ENCODE results near the gene MEF2C. TPM values are rescaled to one million over a fixed set of nuclear protein-coding genes. Genes with fewer than 3 reads are reported as not detected.
A peak's percentile ranks its signal among the peaks of the same experiment; 100 is the strongest.

MEF2C gene
- total and polyA plus RNA-seq, 4 donors, result 2.8 to 15.9 (median 10.1) TPM

DNA sequence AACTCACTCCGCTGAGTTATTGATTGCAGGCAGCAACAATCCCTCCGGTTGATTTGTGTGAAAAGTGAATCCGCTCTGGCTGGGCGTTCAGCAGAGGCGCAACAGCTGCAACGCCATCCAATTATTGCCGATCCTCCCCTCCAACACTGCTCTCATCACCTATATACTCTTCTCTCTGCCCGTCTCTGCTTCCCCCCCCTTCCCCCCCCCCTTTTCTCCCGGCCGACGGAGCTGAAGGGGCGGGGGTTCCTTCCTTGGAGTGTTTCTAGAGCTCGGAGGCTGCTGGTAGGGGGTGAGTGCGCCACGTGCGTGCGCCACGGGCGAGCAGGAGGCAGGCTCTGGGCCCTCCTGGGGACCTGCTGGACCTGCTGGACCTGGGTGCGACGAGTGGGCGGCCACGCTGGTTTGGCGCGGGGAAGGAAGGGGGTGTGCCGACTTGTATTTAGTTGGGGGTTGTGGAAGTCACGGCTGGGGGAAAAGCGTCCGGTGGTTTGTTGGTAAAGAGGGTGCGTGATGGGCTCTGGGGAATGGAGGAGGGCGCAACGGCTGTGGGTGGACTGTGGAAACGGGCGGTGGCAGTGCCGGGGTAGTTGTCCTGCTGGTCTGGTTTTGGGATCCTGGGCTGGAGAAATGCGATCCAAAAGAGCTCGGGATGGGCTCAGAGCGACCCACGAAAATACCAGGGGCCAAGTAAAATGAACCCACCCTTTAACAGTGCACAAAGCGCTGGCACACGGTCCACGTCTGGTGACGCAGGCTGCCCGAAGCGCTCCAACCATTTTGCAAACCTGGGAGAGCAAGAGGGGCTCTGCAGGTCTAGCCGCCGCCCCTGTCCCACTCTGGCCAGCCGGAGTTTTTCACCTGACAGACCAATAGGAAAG is 6.4 kb upstream of the MEF2C start:
- peak; percentile 49 for DNase-seq (ENCODE audit: low spot score)
- peaks cover 0 to 3% (median 1%) of the 10 kb centered on the region in 4 donors for H3K4me1 ChIP-seq (ENCODE audit: control insufficient read depth in 4 of 4, insufficient read depth in 4 of 4, low read length in 3 of 4)
- H3K9me3 ChIP-seq (ENCODE audit: control insufficient read depth in 4 of 4, low read length in 3 of 4), result no peaks in the 10 kb centered on the region
- TF ChIP-seq RXRA (IDR thresholded peaks at IDR 0.05) (no peak), TAF1 (conservative IDR thresholded peaks at IDR 0.05) (no peak), JUND (IDR thresholded peaks at IDR 0.05) (no peak), HNF4G (IDR thresholded peaks at IDR 0.05) (no peak), NR2F2 (IDR thresholded peaks at IDR 0.05) (no peak), EGR1 (IDR thresholded peaks at IDR 0.05; ENCODE audit: low read depth in 2 of 2) (no peak), RAD21 (IDR thresholded peaks at IDR 0.05) (no peak), HNF4A (conservative IDR thresholded peaks at IDR 0.05) (no peak), YY1 (IDR thresholded peaks at IDR 0.05) (no peak), FOXA1 (IDR thresholded peaks at IDR 0.05) (no peak), FOXA2 (IDR thresholded peaks at IDR 0.05) (no peak), SP1 (IDR thresholded peaks at IDR 0.05) (no peak), GABPA (IDR thresholded peaks at IDR 0.05 in 1 of 2, conservative IDR thresholded peaks at IDR 0.05 in 1 of 2) (no peak)
- TF ChIP-seq, protein P1, sequence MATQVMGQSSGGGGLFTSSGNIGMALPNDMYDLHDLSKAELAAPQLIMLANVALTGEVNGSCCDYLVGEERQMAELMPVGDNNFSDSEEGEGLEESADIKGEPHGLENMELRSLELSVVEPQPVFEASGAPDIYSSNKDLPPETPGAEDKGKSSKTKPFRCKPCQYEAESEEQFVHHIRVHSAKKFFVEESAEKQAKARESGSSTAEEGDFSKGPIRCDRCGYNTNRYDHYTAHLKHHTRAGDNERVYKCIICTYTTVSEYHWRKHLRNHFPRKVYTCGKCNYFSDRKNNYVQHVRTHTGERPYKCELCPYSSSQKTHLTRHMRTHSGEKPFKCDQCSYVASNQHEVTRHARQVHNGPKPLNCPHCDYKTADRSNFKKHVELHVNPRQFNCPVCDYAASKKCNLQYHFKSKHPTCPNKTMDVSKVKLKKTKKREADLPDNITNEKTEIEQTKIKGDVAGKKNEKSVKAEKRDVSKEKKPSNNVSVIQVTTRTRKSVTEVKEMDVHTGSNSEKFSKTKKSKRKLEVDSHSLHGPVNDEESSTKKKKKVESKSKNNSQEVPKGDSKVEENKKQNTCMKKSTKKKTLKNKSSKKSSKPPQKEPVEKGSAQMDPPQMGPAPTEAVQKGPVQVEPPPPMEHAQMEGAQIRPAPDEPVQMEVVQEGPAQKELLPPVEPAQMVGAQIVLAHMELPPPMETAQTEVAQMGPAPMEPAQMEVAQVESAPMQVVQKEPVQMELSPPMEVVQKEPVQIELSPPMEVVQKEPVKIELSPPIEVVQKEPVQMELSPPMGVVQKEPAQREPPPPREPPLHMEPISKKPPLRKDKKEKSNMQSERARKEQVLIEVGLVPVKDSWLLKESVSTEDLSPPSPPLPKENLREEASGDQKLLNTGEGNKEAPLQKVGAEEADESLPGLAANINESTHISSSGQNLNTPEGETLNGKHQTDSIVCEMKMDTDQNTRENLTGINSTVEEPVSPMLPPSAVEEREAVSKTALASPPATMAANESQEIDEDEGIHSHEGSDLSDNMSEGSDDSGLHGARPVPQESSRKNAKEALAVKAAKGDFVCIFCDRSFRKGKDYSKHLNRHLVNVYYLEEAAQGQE (IDR thresholded peaks at IDR 0.05), result no peak
- TF ChIP-seq, protein P2, sequence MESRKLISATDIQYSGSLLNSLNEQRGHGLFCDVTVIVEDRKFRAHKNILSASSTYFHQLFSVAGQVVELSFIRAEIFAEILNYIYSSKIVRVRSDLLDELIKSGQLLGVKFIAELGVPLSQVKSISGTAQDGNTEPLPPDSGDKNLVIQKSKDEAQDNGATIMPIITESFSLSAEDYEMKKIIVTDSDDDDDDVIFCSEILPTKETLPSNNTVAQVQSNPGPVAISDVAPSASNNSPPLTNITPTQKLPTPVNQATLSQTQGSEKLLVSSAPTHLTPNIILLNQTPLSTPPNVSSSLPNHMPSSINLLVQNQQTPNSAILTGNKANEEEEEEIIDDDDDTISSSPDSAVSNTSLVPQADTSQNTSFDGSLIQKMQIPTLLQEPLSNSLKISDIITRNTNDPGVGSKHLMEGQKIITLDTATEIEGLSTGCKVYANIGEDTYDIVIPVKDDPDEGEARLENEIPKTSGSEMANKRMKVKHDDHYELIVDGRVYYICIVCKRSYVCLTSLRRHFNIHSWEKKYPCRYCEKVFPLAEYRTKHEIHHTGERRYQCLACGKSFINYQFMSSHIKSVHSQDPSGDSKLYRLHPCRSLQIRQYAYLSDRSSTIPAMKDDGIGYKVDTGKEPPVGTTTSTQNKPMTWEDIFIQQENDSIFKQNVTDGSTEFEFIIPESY (IDR thresholded peaks at IDR 0.05), result no peak
- TF ChIP-seq, protein P3, sequence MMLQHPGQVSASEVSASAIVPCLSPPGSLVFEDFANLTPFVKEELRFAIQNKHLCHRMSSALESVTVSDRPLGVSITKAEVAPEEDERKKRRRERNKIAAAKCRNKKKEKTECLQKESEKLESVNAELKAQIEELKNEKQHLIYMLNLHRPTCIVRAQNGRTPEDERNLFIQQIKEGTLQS (IDR thresholded peaks at IDR 0.05), result no peak
- TF ChIP-seq, protein P4, sequence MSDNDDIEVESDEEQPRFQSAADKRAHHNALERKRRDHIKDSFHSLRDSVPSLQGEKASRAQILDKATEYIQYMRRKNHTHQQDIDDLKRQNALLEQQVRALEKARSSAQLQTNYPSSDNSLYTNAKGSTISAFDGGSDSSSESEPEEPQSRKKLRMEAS (IDR thresholded peaks at IDR 0.05), result no peak
- TF ChIP-seq, protein P5, sequence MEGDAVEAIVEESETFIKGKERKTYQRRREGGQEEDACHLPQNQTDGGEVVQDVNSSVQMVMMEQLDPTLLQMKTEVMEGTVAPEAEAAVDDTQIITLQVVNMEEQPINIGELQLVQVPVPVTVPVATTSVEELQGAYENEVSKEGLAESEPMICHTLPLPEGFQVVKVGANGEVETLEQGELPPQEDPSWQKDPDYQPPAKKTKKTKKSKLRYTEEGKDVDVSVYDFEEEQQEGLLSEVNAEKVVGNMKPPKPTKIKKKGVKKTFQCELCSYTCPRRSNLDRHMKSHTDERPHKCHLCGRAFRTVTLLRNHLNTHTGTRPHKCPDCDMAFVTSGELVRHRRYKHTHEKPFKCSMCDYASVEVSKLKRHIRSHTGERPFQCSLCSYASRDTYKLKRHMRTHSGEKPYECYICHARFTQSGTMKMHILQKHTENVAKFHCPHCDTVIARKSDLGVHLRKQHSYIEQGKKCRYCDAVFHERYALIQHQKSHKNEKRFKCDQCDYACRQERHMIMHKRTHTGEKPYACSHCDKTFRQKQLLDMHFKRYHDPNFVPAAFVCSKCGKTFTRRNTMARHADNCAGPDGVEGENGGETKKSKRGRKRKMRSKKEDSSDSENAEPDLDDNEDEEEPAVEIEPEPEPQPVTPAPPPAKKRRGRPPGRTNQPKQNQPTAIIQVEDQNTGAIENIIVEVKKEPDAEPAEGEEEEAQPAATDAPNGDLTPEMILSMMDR (IDR thresholded peaks at IDR 0.05; ENCODE audit: low read depth, low read length, missing input control), result no peak
- peak overlapping the region; percentile 63 to 75 for H3K27ac ChIP-seq (ENCODE audit: low read depth in 1 of 2, low read length in 2 of 2)
- no peaks in the 10 kb centered on the region for H3K36me3 ChIP-seq (ENCODE audit: control insufficient read depth in 4 of 4, insufficient read depth in 3 of 4, low read depth in 1 of 4, low read length in 3 of 4)
- WGBS, result 3% methylated on average over 48 of the region's 48 CpGs
- peak overlapping the region; percentile 12 to 54 (median 47) for H3K4me3 ChIP-seq (ENCODE audit: low read depth in 1 of 3, low read length in 3 of 3)
- no peaks in the 10 kb centered on the region for H3K27me3 ChIP-seq (ENCODE audit: control insufficient read depth in 4 of 4, insufficient read depth in 4 of 4, low read length in 3 of 4)
- H3K9ac ChIP-seq (ENCODE audit: low read depth in 1 of 2, low read length in 2 of 2), result peak overlapping the region in 1 of 2 donors; percentile 13
